HepG2 (cell line): ENCODE results near the gene LDAH.

Experiments
- CBX2 ChIP-seq, 2 experiments: fragments of 200-600 bp in 1 of 2; sonication (generic); formaldehyde crosslinking in 1 of 2; IDR thresholded peaks; 2 replicates each; pipeline versions ENCODE4 v1.7.0 to v1.8.1; 2018 to 2022; ENCODE audit warnings: low read depth in 2 of 2, low read length in 1 of 2, mild to moderate bottlenecking in 1 of 2, missing genetic modification reagents in 1 of 2
- GTF2F1 ChIP-seq: fragments of 150-350 bp; IDR thresholded peaks from 2 replicates; pipeline ENCODE4 v1.6.1; 2014; ENCODE audit warnings: low read length
- POLR2A ChIP-seq, 2 experiments: IDR thresholded peaks; 2 replicates each; pipeline ENCODE4 v1.6.1; 2011; ENCODE audit warnings: low read depth in 2 of 2, low read length in 2 of 2, mild to moderate bottlenecking in 1 of 2, moderate library complexity in 1 of 2; ENCODE audit not compliant: insufficient read depth in 1 of 2

DNA sequence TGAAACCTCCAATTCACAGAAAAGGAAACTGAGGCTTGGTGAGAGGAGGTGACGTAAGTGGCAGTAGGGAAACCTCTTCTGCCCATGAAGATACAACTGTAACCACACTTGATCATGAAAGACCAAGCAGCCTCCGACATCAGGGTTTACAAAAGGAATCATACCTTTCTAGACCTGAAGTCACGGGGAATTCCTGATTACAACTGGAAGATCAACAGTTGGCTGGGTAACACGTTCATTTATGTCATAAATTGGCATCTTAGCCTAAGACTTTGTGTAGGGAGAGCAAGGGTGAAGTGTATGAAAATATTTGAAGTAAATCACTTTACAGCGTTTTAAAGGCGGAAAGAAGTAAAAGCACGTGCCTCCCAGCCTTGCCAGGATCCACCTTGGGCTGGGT, 172.9 kb downstream of the LDAH start:
- no peak for TF ChIP-seq POLR2A (IDR thresholded peaks at IDR 0.05; ENCODE audit: insufficient read depth in 1 of 2, low read depth in 2 of 2, low read length in 2 of 2)
- no peak for TF ChIP-seq CBX2 (IDR thresholded peaks at IDR 0.05; ENCODE audit: low read depth, low read length)
- no peak for TF ChIP-seq CBX2 (CRISPR knock-in tag; IDR thresholded peaks at IDR 0.05; ENCODE audit: low read depth)
- no peak for TF ChIP-seq GTF2F1
